GM11168 (cell line): ENCODE data around the gene RICTOR.

Source experiments
- in situ Hi-C: fragments of 300-500 bp; cut with MboI; formaldehyde crosslinking; loops from one replicate; pipeline ENCODE4 v1.12.0; 2022; ENCODE audit warnings: low sequenced_read_pairs; ENCODE audit not compliant: unreplicated experiment

Gene RICTOR

DNA sequence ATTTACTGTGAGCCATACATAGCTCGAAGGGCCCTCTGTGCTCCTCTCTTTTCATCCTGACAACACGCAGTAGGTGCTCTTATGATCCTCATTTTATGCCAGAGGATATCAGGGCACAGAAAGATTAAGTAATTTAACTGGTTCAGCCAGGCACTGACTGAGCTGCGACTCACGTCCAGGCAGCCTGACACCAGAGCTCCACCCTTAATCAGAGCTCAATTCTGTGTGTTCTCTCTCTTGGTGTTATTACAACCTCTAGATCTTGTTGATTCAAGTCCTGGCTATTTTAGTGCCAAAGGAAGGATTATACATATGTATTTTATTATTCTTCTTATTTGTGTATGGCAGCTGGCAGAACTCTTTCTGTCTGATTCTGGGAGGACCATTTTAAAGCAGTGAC is 168.7 kb downstream of the RICTOR start:
- in situ Hi-C loops, result no loop called here

DNA sequence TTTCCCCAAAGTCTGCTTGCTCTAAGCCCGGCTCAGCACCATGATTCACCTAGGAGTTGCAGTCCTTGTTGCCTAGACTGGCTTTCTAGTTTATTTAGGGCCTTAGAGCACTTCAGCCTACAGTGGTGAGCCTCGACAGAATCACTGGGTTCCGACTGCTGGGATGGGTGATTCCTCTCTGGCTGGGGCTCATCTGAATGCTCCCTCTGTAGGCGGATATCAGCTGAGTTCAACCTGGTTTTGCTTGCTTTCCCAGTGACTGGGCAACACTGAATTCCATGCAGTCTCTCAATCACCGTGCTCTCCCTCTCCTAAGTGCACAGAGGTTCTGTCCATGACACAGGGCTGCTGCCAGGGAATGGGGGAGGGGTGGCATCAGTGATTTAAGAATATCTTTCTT is 174.3 kb downstream of the RICTOR start:
- in situ Hi-C loops, result no loop called here

DNA sequence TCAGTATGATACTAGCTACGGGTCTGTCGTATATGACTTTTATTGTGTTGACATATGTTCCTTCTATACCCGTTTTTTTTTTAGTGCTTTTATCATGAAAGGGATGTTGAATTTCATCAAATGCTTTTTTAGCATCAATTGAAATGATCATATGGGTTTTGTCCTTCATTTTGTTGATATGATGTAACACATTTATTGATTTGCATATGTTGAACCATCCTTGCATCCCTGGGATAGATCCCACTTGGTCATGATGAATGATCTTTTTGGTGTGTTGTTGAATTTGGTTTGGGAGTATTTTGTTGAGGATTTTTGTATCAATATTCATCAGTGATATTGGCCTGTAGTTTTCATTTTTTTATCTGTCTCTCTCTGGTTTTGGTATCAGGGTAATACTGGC is 177.4 kb downstream of the RICTOR start:
- in situ Hi-C loops, result no loop called here

DNA sequence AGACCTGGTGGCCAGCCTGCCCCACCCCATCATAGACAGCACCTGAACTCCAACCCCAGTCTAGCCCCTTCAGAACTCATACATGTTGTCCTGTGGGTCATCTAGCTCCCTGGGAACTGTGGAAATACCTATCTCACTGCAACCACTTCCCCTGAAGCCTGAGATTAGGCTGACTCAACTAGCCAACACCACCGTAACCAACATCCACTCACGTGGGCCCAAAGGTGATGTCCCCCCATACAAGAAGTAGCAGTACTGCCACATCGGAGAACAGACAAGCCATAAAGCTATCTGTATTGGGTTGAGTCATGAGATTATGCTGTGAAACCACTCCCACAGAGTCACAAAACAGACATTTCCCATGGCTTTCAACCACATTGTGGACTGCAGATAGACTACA is 181.8 kb downstream of the RICTOR start:
- in situ Hi-C loops, result no loop called here

GRCh38 chr5:38891563-38891962 is 182.6 kb downstream of the RICTOR start:
- in situ Hi-C loops, result no loop called here

GRCh38 chr5:38889424-38889823 is 184.8 kb downstream of the RICTOR start:
- in situ Hi-C loops, result no loop called here

DNA sequence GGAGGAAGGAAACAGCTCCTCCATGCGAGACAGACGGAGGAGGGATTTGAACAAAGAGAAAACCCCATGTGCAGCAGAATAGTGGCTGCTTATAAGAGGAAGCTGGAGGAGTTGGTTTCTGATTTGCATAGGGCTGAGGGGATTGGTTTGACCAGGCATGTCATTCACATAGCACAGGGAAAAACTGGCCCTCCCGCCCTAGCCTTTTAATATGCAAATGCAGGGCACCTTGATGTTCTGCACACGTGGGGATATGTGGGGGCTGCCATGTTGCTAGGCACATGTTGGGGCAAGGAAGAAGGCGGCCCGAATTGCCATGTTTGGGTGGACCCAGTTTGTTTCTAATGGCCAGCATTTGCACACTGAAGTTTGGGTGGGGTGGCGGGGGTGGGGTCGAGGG is 186.2 kb downstream of the RICTOR start:
- in situ Hi-C loops, result no loop called here
